ENCODE measurements around the gene MCCC1. TPM values are rescaled to one million over a fixed set of nuclear protein-coding genes. Genes with fewer than 3 reads are reported as not detected.

The MCCC1 gene
- total RNA-seq, 1 experiment from 2014 or later, result 52.6 TPM

DNA sequence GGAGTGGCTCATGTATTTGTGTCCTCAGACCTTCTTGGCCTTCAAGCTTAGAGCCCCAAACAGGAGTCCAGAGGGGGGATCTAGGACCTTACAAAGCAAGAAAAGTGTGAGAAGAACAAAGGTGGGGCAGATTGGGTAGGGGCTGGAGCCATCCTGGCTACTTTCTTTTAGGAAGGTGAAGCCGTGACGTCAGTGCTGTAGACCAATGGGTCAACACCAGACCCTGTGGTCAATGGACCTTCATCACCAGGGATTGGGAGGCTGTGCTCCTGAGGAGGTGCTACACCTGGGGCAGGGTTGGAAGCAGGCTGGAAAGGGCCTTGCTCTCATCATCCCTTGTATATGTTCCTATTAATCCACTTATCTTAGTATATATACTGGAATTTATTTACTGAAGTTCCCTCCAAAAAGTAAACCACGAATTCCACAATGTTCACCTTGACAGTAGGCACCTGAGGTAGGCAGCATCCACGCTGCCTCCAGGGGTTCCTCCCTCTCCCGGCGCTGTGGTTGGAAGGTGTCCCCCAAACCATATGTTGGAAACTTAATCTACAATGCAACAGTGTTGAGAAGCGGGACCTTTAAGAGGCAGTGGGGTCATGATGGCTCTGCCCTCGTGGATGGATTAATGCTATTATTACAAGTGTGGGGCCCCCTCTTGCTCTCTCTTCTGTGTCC, 21.4 kb upstream of the MCCC1 start:
- Histone ChIP-seq H3K4me3 (no peak overlapping the region), H3F3A (ENCODE audit: insufficient read depth, low read depth) (peaks cover 10% of the 10 kb centered on the region; the same call in 1 of the 2 replicates), H3K36me3 (ENCODE audit: low read depth) (no peaks in the 10 kb centered on the region), H3K27me3 (ENCODE audit: insufficient read depth, low read depth) (peaks cover 3% of the 10 kb centered on the region; the same call in 1 of the 2 replicates), H3K4me1 (replicated peaks; ENCODE audit: insufficient read depth) (peaks cover 17% of the 10 kb centered on the region), H3K9me3 (ENCODE audit: insufficient read depth, low read depth) (no peaks in the 10 kb centered on the region), H3K4me2 (no peak overlapping the region), H3K9me2 (ENCODE audit: insufficient read depth) (no peaks in the 10 kb centered on the region), H3K79me2 (ENCODE audit: low read depth) (no peaks in the 10 kb centered on the region), H2AFZ (no peak overlapping the region), H4K20me1 (ENCODE audit: insufficient read depth) (no peaks in the 10 kb centered on the region), H3K27ac (no peak overlapping the region)
- ChIA-PET POLR2A (ENCODE audit: unreplicated experiment) (no interaction called here), CTCF (no interaction called here)
- no TSS peak for BruUV-seq (replicated peaks)
- TF ChIP-seq EZH2 (IDR thresholded peaks at IDR 0.05; ENCODE audit: low read depth), result no peak
- TF ChIP-seq, protein P1, sequence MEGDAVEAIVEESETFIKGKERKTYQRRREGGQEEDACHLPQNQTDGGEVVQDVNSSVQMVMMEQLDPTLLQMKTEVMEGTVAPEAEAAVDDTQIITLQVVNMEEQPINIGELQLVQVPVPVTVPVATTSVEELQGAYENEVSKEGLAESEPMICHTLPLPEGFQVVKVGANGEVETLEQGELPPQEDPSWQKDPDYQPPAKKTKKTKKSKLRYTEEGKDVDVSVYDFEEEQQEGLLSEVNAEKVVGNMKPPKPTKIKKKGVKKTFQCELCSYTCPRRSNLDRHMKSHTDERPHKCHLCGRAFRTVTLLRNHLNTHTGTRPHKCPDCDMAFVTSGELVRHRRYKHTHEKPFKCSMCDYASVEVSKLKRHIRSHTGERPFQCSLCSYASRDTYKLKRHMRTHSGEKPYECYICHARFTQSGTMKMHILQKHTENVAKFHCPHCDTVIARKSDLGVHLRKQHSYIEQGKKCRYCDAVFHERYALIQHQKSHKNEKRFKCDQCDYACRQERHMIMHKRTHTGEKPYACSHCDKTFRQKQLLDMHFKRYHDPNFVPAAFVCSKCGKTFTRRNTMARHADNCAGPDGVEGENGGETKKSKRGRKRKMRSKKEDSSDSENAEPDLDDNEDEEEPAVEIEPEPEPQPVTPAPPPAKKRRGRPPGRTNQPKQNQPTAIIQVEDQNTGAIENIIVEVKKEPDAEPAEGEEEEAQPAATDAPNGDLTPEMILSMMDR (conservative IDR thresholded peaks at IDR 0.05), result no peak
- DNase-seq, result no peak
- intact Hi-C loops (cut with micrococcal nuclease; ENCODE audit: unreplicated experiment), result loop anchor here (5.0 to 10.0 kb wide), 2 partner anchors 132 to 764 kb away; partner anchors contain the start of genes B3GNT5 and PARL

DNA sequence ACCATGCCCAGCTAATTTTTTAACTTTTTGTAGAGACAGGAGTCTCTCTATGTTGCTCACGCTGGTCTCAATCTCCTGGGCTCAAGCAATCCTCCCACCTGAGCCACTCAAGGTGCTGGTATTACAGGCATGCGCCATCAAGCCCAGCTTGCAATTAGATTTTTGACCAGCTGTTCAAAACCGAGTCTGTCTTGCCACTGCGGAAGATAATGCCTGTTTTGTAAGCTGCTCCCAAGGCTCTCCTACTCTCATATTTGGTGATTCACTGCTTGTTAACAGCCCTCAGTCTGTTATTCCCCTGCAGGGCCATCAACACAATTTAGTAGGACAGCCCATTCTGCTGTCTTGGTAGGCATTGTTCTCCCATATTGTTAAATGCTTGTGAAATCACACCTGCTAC, 17.8 kb upstream of the MCCC1 start:
- intact Hi-C loops (cut with micrococcal nuclease; ENCODE audit: unreplicated experiment), result no loop called here
- no peak for TF ChIP-seq EZH2 (IDR thresholded peaks at IDR 0.05; ENCODE audit: low read depth)
- TF ChIP-seq, protein P1 (conservative IDR thresholded peaks at IDR 0.05), result no peak
- Histone ChIP-seq H3K27me3 (ENCODE audit: insufficient read depth, low read depth) (peaks cover 9% of the 10 kb centered on the region; the same call in 1 of the 2 replicates), H3K36me3 (ENCODE audit: low read depth) (no peaks in the 10 kb centered on the region), H2AFZ (no peak overlapping the region), H3K9me3 (ENCODE audit: insufficient read depth, low read depth) (no peaks in the 10 kb centered on the region), H3K4me1 (replicated peaks; ENCODE audit: insufficient read depth) (no peaks in the 10 kb centered on the region), H4K20me1 (ENCODE audit: insufficient read depth) (no peaks in the 10 kb centered on the region), H3K4me2 (no peak overlapping the region), H3K9me2 (ENCODE audit: insufficient read depth) (no peaks in the 10 kb centered on the region), H3K79me2 (ENCODE audit: low read depth) (no peaks in the 10 kb centered on the region), H3K4me3 (no peak overlapping the region), H3K27ac (no peak overlapping the region), H3F3A (ENCODE audit: insufficient read depth, low read depth) (no peaks in the 10 kb centered on the region)
- BruUV-seq (replicated peaks), result no TSS peak
- ChIA-PET POLR2A (ENCODE audit: unreplicated experiment) (no interaction called here), CTCF (interaction anchor here (0.6 kb wide), 1 partner anchor 404 kb away, joined by 8 read pairs; no protein-coding TSS in a partner anchor)
- no peak for DNase-seq

- Histone ChIP-seq H3K4me2 (no peak overlapping the region), H3K9me2 (ENCODE audit: insufficient read depth) (no peaks in the 10 kb centered on the region)
- no peak for DNase-seq
Observed at GRCh38 chr3:183116025-183116614, 16.8 kb upstream of the MCCC1 start.

More at GRCh38 chr3:183116025-183116614, 16.8 kb upstream of the MCCC1 start:
- Histone ChIP-seq H3K9me3 (ENCODE audit: insufficient read depth, low read depth) (no peaks in the 10 kb centered on the region), H4K20me1 (ENCODE audit: insufficient read depth) (no peaks in the 10 kb centered on the region), H3K27ac (no peak overlapping the region), H3K27me3 (ENCODE audit: insufficient read depth, low read depth) (peaks cover 9% of the 10 kb centered on the region; the same call in 1 of the 2 replicates), H3K36me3 (ENCODE audit: low read depth) (no peaks in the 10 kb centered on the region), H3K4me1 (replicated peaks; ENCODE audit: insufficient read depth) (no peaks in the 10 kb centered on the region), H3K79me2 (ENCODE audit: low read depth) (no peaks in the 10 kb centered on the region), H3K4me3 (no peak overlapping the region), H2AFZ (no peak overlapping the region), H3F3A (ENCODE audit: insufficient read depth, low read depth) (no peaks in the 10 kb centered on the region)
- no TSS peak for BruUV-seq (replicated peaks)
- POLR2A ChIA-PET (ENCODE audit: unreplicated experiment), result no interaction called here
- TF ChIP-seq, protein P1 (conservative IDR thresholded peaks at IDR 0.05), result no peak
- TF ChIP-seq EZH2 (IDR thresholded peaks at IDR 0.05; ENCODE audit: low read depth), result no peak
- intact Hi-C loops (cut with micrococcal nuclease; ENCODE audit: unreplicated experiment), result no loop called here
- CTCF ChIA-PET, result no interaction called here

All from PC-9 (cell line).